Smooth muscle cell (in vitro differentiated cells): ENCODE results near the gene ASF1A. TPM values are rescaled to one million over a fixed set of nuclear protein-coding genes. Genes with fewer than 3 reads are reported as not detected.

Experiments used
- DNase-seq: peaks from one replicate; lab custom pipeline; 2025; ENCODE audit not compliant: unreplicated experiment; lab: John Stamatoyannopoulos, UW
- H2AFZ ChIP-seq: fragments of 200-600 bp; sonication (generic); 2 replicates; pipeline ENCODE4 v1.6.0; 2016; ENCODE audit warnings: antibody characterized with exemption, low read depth, mild to moderate bottlenecking
- H3F3A ChIP-seq: fragments of 200-600 bp; sonication (generic); 2 replicates; pipeline ENCODE4 v1.6.0; 2017; ENCODE audit warnings: antibody characterized with exemption, low read depth
- H3K27ac ChIP-seq: fragments of 200-600 bp; sonication (generic); 2 replicates; pipeline ENCODE4 v1.5.1; 2016; ENCODE audit warnings: low read depth, mild to moderate bottlenecking
- H3K27me3 ChIP-seq: fragments of 200-600 bp; sonication (generic); 2 replicates; pipeline ENCODE4 v1.6.1; 2016; ENCODE audit warnings: low read depth, mild to moderate bottlenecking
- H3K36me3 ChIP-seq: fragments of 200-600 bp; sonication (generic); 2 replicates; pipeline ENCODE4 v1.5.1; 2016; ENCODE audit warnings: low read depth
- H3K4me1 ChIP-seq: fragments of 200-600 bp; sonication (generic); 2 replicates; pipeline ENCODE4 v1.5.1; 2016; ENCODE audit warnings: low read depth
- H3K4me2 ChIP-seq: fragments of 200-600 bp; sonication (generic); 2 replicates; pipeline ENCODE4 v1.6.0; 2016; ENCODE audit warnings: mild to moderate bottlenecking
- H3K4me3 ChIP-seq: fragments of 200-600 bp; sonication (generic); 2 replicates; pipeline ENCODE4 v1.5.1; 2016; ENCODE audit warnings: mild to moderate bottlenecking
- H3K79me2 ChIP-seq: fragments of 200-600 bp; sonication (generic); 2 replicates; pipeline ENCODE4 v1.6.0; 2016; ENCODE audit warnings: low read depth, mild to moderate bottlenecking
- H3K9ac ChIP-seq: fragments of 200-600 bp; sonication (generic); 2 replicates; pipeline ENCODE4 v1.6.0; 2016; ENCODE audit warnings: low read depth
- H3K9me3 ChIP-seq: fragments of 200-600 bp; sonication (generic); replicated peaks from 2 replicates; pipeline ENCODE4 v1.5.1; 2016; ENCODE audit warnings: low read depth
- H4K20me1 ChIP-seq: fragments of 200-600 bp; sonication (generic); 2 replicates; pipeline ENCODE4 v1.6.0; 2016; ENCODE audit warnings: low read depth
- WGBS: methylation state at CpG from one replicate; pipeline ENCODE4 v1.1.7; 2016; ENCODE audit warnings: low lambda C conversion rate; 5-methylcytosine and 5-hydroxymethylcytosine counted together
- polyA plus RNA-seq: library from polyadenylated mRNA; unstranded; fragments of >200 nt; fragmentation: Nextera tagmentation; extraction: Ambion mirVana; gene quantifications from 2 replicates; pipeline ENCODE4 v1.2.1, GENCODE V29; 2016
- total RNA-seq: library from RNA; depleted of rRNA; stranded (reverse); fragments of >200 nt; gene quantifications from 2 replicates; pipeline ENCODE4 v1.2.3, GENCODE V29; 2014
- TF ChIP-seq, protein P1 (sequence below): fragments of 200-600 bp; sonication (generic); IDR thresholded peaks from 2 replicates; pipeline ENCODE4 v1.5.1; 2017; ENCODE audit warnings: borderline replicate concordance, mild to moderate bottlenecking, antibody characterized with exemption; ENCODE audit not compliant: insufficient read depth, poor library complexity, severe bottlenecking

Gene ASF1A
- total and polyA plus RNA-seq, 2 experiments from 2014 or later = 33.4 to 38.8 TPM

DNA sequence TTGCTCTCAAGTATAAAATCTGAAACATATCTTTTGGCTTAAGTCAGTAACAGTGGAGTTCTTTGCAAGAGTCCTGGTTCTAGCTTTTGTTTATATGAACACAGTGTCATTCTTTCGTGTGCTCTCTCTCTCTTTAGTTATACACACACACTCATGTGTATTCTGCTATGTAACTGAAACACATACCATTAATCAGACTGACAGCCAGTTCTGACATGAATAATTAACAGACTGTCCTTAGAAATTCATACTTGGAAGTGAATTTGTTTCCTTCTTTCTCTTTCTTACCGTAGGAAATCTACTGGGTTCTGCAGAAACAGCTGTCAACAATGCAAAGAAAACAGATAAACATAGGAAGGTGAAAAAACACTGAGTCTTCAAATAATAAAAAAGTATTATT lies 38.5 kb downstream of the ASF1A start:
- no peak overlapping the region for H3K4me2 ChIP-seq
- H4K20me1 ChIP-seq = peaks cover 33% of the 10 kb centered on the region
- H3K9me3 ChIP-seq = no peaks in the 10 kb centered on the region
- no peak overlapping the region for H3K27ac ChIP-seq
- H3F3A ChIP-seq = no peaks in the 10 kb centered on the region
- no peak for DNase-seq
- H3K27me3 ChIP-seq = no peaks in the 10 kb centered on the region
- peaks cover 9% of the 10 kb centered on the region for H3K4me1 ChIP-seq
- H3K36me3 ChIP-seq = peaks cover 8% of the 10 kb centered on the region
- TF ChIP-seq, protein P1, sequence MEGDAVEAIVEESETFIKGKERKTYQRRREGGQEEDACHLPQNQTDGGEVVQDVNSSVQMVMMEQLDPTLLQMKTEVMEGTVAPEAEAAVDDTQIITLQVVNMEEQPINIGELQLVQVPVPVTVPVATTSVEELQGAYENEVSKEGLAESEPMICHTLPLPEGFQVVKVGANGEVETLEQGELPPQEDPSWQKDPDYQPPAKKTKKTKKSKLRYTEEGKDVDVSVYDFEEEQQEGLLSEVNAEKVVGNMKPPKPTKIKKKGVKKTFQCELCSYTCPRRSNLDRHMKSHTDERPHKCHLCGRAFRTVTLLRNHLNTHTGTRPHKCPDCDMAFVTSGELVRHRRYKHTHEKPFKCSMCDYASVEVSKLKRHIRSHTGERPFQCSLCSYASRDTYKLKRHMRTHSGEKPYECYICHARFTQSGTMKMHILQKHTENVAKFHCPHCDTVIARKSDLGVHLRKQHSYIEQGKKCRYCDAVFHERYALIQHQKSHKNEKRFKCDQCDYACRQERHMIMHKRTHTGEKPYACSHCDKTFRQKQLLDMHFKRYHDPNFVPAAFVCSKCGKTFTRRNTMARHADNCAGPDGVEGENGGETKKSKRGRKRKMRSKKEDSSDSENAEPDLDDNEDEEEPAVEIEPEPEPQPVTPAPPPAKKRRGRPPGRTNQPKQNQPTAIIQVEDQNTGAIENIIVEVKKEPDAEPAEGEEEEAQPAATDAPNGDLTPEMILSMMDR = no peak
- H3K79me2 ChIP-seq = peaks cover 28% of the 10 kb centered on the region
- H3K9ac ChIP-seq = no peak overlapping the region
- 79% methylated on average over 2 of the region's 2 CpGs for WGBS
- H3K4me3 ChIP-seq = no peak overlapping the region
- no peak overlapping the region for H2AFZ ChIP-seq

DNA sequence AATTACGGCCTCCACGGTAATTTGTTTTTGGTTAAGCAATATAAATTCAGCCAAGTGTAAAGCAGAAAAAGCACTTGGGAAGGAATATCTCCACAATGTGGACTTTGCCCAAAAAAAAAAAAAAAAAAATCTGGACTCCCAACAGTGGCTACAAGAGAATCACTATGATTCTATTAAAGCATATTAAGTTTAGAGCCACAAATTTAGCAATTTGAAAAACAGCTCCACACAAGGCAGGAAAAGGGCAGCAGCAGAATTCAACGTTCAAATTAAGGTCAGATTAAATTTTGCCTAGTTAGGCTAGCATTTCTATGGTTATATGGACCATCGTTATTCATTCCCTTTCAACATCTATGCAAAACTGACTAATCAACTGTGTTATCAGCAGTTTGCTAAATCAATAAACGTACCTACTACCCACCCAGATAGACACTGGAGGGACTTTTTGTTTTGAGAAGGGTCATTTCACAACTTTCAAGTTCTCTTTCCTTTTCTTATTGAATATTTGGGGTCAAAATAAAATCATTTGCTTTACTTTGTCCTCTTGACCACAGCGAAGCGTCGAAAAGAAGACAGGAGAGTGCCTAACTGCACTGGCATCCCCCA lies 40.0 kb downstream of the ASF1A start:
- TF ChIP-seq, protein P1 = no peak
- Histone ChIP-seq H3K4me2 (peak overlapping the region; percentile 94), H3K9ac (no peak overlapping the region), H3K36me3 (peaks cover 8% of the 10 kb centered on the region), H3K4me1 (peaks cover 9% of the 10 kb centered on the region), H3K9me3 (no peaks in the 10 kb centered on the region), H2AFZ (no peak overlapping the region), H3F3A (no peaks in the 10 kb centered on the region), H3K79me2 (peaks cover 28% of the 10 kb centered on the region), H3K27me3 (no peaks in the 10 kb centered on the region), H3K4me3 (peak overlapping the region; percentile 92), H3K27ac (no peak overlapping the region), H4K20me1 (peaks cover 33% of the 10 kb centered on the region)
- 43% methylated on average over 8 of the region's 8 CpGs for WGBS
- no peak for DNase-seq

DNA sequence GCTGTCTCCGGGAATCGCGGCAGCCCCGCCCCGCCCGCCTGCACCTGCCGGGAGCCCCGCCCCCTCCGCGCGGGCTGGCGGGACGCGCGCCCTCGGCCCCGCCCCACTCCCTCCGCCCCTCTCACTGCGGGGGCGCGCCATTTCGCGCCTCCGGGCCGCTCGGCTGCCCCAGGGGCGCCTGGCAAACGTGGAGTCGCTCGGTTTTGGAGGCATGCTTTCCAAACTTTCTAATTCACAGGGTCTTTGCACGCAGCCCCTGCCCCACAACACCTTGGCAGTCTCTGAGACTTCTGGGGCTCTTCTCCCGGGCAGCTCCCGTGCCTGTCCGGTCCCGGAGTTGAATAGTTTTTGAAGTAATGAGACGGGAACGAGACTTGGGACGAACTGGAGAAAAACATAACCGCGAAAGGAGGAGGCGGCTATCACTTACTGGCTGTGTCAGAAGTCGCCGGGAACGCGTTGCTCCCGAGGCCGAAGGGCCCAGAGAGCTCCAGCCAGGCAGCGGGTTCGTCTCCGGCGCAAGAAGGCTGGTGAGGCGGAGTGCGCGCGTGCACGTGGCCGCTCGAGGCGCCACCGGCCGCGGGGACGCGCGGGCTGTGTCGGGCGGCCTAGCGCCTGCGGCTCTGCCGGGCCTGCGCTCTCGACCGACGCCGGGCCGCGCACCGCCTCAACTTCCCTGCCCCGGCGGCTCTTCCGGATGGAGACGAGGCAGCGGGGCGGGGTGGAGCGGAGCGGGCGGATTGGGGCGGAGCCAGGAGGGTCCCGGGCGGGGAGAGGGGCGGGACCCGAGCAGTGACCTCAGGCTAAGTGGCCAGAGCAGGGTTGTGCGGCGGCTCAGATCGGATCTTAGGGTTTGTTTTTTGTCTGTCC lies 40.7 kb downstream of the ASF1A start, which contains the start of gene MCM9:
MCM9 (minus strand) TSS at position 699 of the 870 bp plus-strand sequence. CDS start 3,436 bp downstream, outside the sequence.
- no peaks in the 10 kb centered on the region for H3K9me3 ChIP-seq
- peak within 1 kb of the TSS; percentile 81 for H3K9ac ChIP-seq
- no peaks in the 10 kb centered on the region for H3F3A ChIP-seq
- DNase-seq = peak; percentile 66
- H3K27me3 ChIP-seq = no peaks in the 10 kb centered on the region
- H3K4me1 ChIP-seq = peaks cover 9% of the 10 kb centered on the region
- H3K36me3 ChIP-seq = peaks cover under 1% of the 10 kb centered on the region
- under 1% methylated on average over 89 of the region's 95 CpGs for WGBS
- peaks cover 33% of the 10 kb centered on the region for H4K20me1 ChIP-seq
- peaks cover 21% of the 10 kb centered on the region for H3K79me2 ChIP-seq
- TF ChIP-seq, protein P1 = no peak
- H3K4me3 ChIP-seq = peak within 1 kb of the TSS; percentile 92
- H2AFZ ChIP-seq = peak within 1 kb of the TSS; percentile 99
- H3K4me2 ChIP-seq = peak within 1 kb of the TSS; percentile 94
- peak within 1 kb of the TSS; percentile 72 for H3K27ac ChIP-seq
